PC-9 (cell line): ENCODE measurements around the gene HIPK1. TPM values are rescaled to one million over a fixed set of nuclear protein-coding genes. Genes with fewer than 3 reads are reported as not detected.

ENCODE experiments used
- BruUV-seq: library from RNA; stranded (reverse); fragments of 400-500 nt; replicated peaks from 2 replicates; lab custom pipeline; 2021; lab: Mats Ljungman, UMichigan
- CTCF ChIA-PET: fragments of 300-600 bp; sonication (Branson Sonifier 250); formaldehyde crosslinking; loops from one replicate; lab custom pipeline; 2022; ENCODE audit warnings: antibody characterized with exemption; lab: Charles Lee
- POLR2A ChIA-PET: fragments of 300-600 bp; sonication (Branson Sonifier 250); formaldehyde crosslinking; loops from one replicate; lab custom pipeline; 2022; ENCODE audit warnings: antibody characterized with exemption; ENCODE audit not compliant: unreplicated experiment; lab: Charles Lee
- DNase-seq, 2 experiments: peaks; one replicate each; pipeline versions ENCODE4 v3.0.0 to v3.0.0-alpha.2; 2015 to 2022; ENCODE audit warnings: mixed read lengths in 1 of 2
- H2AFZ ChIP-seq: fragments of 200-600 bp; sonication (generic); 2 replicates; pipeline ENCODE4 v1.8.1; 2017; ENCODE audit warnings: antibody characterized with exemption
- H3F3A ChIP-seq: fragments of 200-600 bp; sonication (generic); 2 replicates; pipeline ENCODE4 v1.8.1; 2017; ENCODE audit warnings: antibody characterized with exemption, mild to moderate bottlenecking, low read depth; ENCODE audit not compliant: insufficient read depth
- H3K27ac ChIP-seq: fragments of 200-600 bp; sonication (generic); 2 replicates; pipeline ENCODE4 v1.6.1; 2016; ENCODE audit warnings: mixed run types
- H3K27me3 ChIP-seq: fragments of 200-600 bp; sonication (generic); 2 replicates; pipeline ENCODE4 v1.6.1; 2016; ENCODE audit warnings: low read depth, mixed run types; ENCODE audit not compliant: insufficient read depth
- H3K36me3 ChIP-seq: fragments of 200-600 bp; sonication (generic); 2 replicates; pipeline ENCODE4 v1.6.1; 2016; ENCODE audit warnings: low read depth, mixed run types
- H3K4me1 ChIP-seq: fragments of 200-600 bp; sonication (generic); replicated peaks from 2 replicates; pipeline ENCODE4 v1.6.1; 2016; ENCODE audit warnings: mixed run types; ENCODE audit not compliant: insufficient read depth
- H3K4me2 ChIP-seq: fragments of 200-600 bp; sonication (generic); 2 replicates; pipeline ENCODE4 v1.6.1; 2017; ENCODE audit warnings: mixed run types
- H3K4me3 ChIP-seq: fragments of 200-600 bp; sonication (generic); 2 replicates; pipeline ENCODE4 v1.6.1; 2016; ENCODE audit warnings: mixed run types
- H3K79me2 ChIP-seq: fragments of 200-600 bp; sonication (generic); 2 replicates; pipeline ENCODE4 v1.6.1; 2017; ENCODE audit warnings: low read depth, mixed run types
- H3K9me2 ChIP-seq: fragments of 200-600 bp; sonication (generic); 2 replicates; pipeline ENCODE4 v1.8.1; 2017; ENCODE audit warnings: mild to moderate bottlenecking; ENCODE audit not compliant: insufficient read depth
- H3K9me3 ChIP-seq: fragments of 200-600 bp; sonication (generic); 2 replicates; pipeline ENCODE4 v1.8.1; 2016; ENCODE audit warnings: low read depth; ENCODE audit not compliant: insufficient read depth
- H4K20me1 ChIP-seq: fragments of 200-600 bp; sonication (generic); 2 replicates; pipeline ENCODE4 v1.8.1; 2017; ENCODE audit not compliant: insufficient read depth
- CTCF ChIP-seq: fragments of 200-600 bp; sonication (generic); conservative IDR thresholded peaks from 2 replicates; pipeline ENCODE4 v1.6.1; 2017; ENCODE audit warnings: mixed run types, antibody characterized with exemption, mild to moderate bottlenecking, moderate library complexity
- EZH2 ChIP-seq: fragments of 200-600 bp; sonication (generic); IDR thresholded peaks from 2 replicates; pipeline ENCODE4 v1.8.0; 2017; ENCODE audit warnings: antibody characterized with exemption, low read depth
- intact Hi-C: fragments of 100-400 bp; cut with micrococcal nuclease; formaldehyde crosslinking; loops from one replicate; pipeline ENCODE4 v1.10.0; 2022; ENCODE audit not compliant: unreplicated experiment
- total RNA-seq: library from RNA; stranded (reverse); gene quantifications from 2 replicates; pipeline ENCODE4 v1.2.3, GENCODE V29; 2021

HIPK1 gene
- total RNA-seq, 1 experiment from 2014 or later: 26.3 TPM

DNA sequence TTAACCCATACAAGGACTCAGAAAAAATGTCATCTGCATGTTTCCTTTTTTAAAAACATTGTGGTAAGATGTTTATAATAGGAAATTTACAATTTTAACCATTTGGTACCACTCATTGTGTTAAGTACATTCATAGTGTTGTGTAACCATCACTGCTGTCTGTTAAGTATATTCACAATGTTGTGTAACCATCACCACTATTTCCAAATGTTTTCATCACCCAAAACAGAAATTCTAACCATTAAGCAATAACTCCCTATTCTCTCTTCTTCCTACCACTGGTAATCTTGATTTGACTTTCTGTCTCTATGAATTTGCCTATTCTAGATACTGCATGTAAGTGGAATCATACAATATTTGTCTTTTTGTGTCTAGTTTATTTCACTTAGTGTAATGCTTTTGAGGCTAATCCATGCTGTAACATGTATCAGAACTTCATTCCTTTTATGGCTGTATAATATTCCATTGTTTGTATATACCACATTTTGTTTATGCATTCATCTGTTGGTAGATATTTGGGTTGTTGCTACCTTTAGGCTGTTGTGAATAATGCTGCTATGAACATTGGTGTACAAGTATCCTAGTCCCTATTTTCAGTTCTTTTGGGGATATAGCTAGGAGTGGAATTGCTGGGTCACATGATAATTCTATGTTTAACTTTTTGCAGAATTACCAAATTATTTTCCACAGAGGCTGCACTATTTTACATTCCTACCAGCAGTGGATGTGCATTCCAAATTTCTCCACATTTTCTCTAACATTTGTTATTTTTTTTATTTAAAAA lies 14.1 kb downstream of the HIPK1 start:
- H3F3A ChIP-seq: no peaks in the 10 kb centered on the region; the same call in 1 of the 2 replicates
- TF ChIP-seq EZH2: no peak
- TF ChIP-seq CTCF: no peak
- no peak overlapping the region for H3K4me2 ChIP-seq
- H3K9me3 ChIP-seq: no peaks in the 10 kb centered on the region
- no peak overlapping the region for H2AFZ ChIP-seq
- BruUV-seq: no TSS peak
- CTCF ChIA-PET: no interaction called here
- no peaks in the 10 kb centered on the region for H3K27me3 ChIP-seq
- no peaks in the 10 kb centered on the region for H3K9me2 ChIP-seq
- H3K27ac ChIP-seq: no peak overlapping the region
- peaks cover 28% of the 10 kb centered on the region for H3K36me3 ChIP-seq
- intact Hi-C loops: loop anchor here (5.0 kb wide), 1 partner anchor 181 kb away; no protein-coding TSS in a partner anchor
- no peak overlapping the region for H3K4me3 ChIP-seq
- 0 out of 2 replicates have a peak, but pooled peaks cover 3% of the 10 kb centered on the region for H3K4me1 ChIP-seq
- no peak for DNase-seq
- POLR2A ChIA-PET: interaction anchor here (0.5 kb wide), 1 partner anchor 13 kb away, joined by 5 read pairs; no protein-coding TSS in a partner anchor
- H3K79me2 ChIP-seq: peaks cover 48% of the 10 kb centered on the region
- H4K20me1 ChIP-seq: peaks cover 10% of the 10 kb centered on the region; the same call in 1 of the 2 replicates

GRCh38 chr1:113945329-113945728 lies 16.2 kb downstream of the HIPK1 start:
- no peak overlapping the region for H2AFZ ChIP-seq
- no peaks in the 10 kb centered on the region for H3K9me3 ChIP-seq
- TF ChIP-seq CTCF (no peak), EZH2 (no peak)
- H3K27ac ChIP-seq: no peak overlapping the region
- H3K4me3 ChIP-seq: no peak overlapping the region
- intact Hi-C loops: no loop called here
- H3K79me2 ChIP-seq: peaks cover 37% of the 10 kb centered on the region; the same call in 1 of the 2 replicates
- no peaks in the 10 kb centered on the region for H3K9me2 ChIP-seq
- H4K20me1 ChIP-seq: 0 out of 2 replicates have a peak, but pooled peaks cover 8% of the 10 kb centered on the region
- no peak for DNase-seq
- ChIA-PET CTCF (no interaction called here), POLR2A (no interaction called here)
- H3K36me3 ChIP-seq: peaks cover 24% of the 10 kb centered on the region
- no peak overlapping the region for H3K4me2 ChIP-seq
- no peaks in the 10 kb centered on the region for H3F3A ChIP-seq
- no peaks in the 10 kb centered on the region for H3K4me1 ChIP-seq
- BruUV-seq: no TSS peak
- H3K27me3 ChIP-seq: no peaks in the 10 kb centered on the region

DNA sequence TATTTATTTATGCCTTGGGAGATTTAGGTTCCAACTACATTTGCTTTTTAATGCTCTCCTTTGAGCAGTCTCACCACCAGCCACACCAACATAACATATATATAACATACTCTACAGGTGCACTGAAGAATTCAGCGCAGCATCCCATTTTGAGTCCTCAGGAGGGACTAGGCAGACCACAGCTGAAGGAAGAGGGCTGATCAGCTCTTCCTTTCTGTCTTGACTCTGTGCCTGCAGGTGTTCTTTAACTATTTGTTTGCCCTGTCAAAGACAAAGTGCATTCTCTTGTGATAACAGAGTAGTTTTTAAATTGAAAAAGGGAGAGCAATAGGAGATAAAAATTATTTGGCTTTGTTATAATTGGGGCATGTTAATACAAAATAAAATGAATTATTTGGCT lies 17.0 kb downstream of the HIPK1 start:
- Histone ChIP-seq H3K9me3 (no peaks in the 10 kb centered on the region), H3F3A (no peaks in the 10 kb centered on the region), H3K4me3 (no peak overlapping the region), H3K79me2 (peaks cover 43% of the 10 kb centered on the region; the same call in 1 of the 2 replicates), H3K9me2 (no peaks in the 10 kb centered on the region), H3K27me3 (no peaks in the 10 kb centered on the region), H3K4me1 (no peaks in the 10 kb centered on the region), H4K20me1 (0 out of 2 replicates have a peak, but pooled peaks cover 8% of the 10 kb centered on the region), H3K36me3 (peaks cover 16% of the 10 kb centered on the region), H2AFZ (no peak overlapping the region), H3K27ac (no peak overlapping the region), H3K4me2 (no peak overlapping the region)
- POLR2A ChIA-PET: interaction anchor here (0.7 kb wide), 1 partner anchor 588 kb away, joined by 6 read pairs; no protein-coding TSS in a partner anchor
- CTCF ChIA-PET: no interaction called here
- BruUV-seq: no TSS peak
- intact Hi-C loops: no loop called here
- no peak for DNase-seq
- no peak for TF ChIP-seq CTCF
- no peak for TF ChIP-seq EZH2
